NCI-H460 (cell line): ENCODE data around the gene SMC5. TPM values are rescaled to one million over a fixed set of nuclear protein-coding genes. Genes with fewer than 3 reads are reported as not detected.
A peak's percentile ranks its signal among the peaks of the same experiment; 100 is the strongest.
"Not testable (repeated sequence)": the region's sequence is repeated elsewhere in the genome, so short reads cannot be mapped to it uniquely, and the experiment has no call there.

ENCODE experiments used
- DNase-seq: peaks from one replicate; pipeline ENCODE4 v3.0.0-alpha.2; 2016; ENCODE audit warnings: low read depth; ENCODE audit errors: extremely low read depth
- total RNA-seq: library from RNA; depleted of rRNA; stranded (reverse); fragments of >200 nt; shearing (Covaris generic); gene quantifications from 2 replicates; pipeline ENCODE4 v1.2.3, GENCODE V29; 2014

SMC5 gene
- total RNA-seq, 1 experiment from 2014 or later: 33.8 TPM

DNA sequence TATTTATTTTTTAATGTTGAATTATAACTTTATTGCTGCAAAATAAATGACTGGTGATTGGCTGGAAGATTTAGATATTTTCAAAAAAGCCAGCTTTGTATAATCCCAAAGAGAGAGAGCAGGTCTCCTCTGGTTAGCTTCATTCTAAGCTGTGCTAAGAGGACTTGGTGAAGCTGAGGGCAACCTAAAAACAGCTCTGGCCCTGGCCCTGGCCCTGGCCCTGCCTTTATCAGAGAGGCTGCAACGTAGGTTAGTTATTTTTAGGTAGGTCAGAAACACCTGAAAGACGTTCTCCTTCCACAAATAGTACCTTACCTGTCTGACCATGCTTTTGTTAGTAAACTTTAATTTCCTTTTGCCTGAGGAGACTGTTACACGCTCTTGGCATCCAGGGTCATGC lies 97.0 kb downstream of the SMC5 start:
- DNase-seq: no peak

DNA sequence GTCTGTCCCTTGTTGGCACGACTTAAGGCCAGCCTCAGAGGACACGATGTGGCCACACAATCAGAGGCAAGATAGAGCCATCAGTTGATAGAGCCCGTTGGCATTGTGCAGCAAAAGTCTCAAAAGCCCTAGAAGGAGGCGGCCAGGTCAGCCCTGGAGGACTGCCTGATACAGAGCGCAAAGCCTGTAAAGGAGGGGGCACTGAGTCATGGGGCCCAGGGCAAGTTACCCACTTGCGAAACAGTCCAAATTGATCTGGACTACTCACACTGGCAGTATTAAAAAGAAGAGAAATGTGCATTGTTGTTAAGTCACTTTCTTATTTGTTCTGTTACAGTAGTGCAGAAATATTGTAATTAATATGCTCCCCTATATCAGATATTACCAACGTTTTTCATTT lies 104.2 kb downstream of the SMC5 start:
- no peak for DNase-seq

DNA sequence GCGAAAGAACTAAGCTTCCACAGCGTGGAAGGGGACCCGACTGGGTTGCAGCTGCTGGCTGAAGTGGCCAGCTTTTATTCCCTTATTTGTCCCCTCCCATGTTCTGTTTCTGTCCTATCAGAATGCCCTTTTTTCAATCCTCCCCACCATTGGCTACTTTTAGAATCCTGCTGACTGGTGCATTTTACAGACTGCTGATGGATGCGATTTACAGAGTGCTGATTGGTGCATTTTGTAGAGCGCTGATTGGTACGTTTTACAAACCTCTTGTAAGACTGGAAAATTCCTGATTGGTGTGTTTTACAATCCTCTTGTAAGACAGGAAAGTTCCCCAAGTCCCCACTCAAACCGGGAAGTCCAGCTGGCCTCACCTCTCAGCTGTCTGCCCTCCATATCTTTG lies 105.0 kb downstream of the SMC5 start:
- no peak for DNase-seq

DNA sequence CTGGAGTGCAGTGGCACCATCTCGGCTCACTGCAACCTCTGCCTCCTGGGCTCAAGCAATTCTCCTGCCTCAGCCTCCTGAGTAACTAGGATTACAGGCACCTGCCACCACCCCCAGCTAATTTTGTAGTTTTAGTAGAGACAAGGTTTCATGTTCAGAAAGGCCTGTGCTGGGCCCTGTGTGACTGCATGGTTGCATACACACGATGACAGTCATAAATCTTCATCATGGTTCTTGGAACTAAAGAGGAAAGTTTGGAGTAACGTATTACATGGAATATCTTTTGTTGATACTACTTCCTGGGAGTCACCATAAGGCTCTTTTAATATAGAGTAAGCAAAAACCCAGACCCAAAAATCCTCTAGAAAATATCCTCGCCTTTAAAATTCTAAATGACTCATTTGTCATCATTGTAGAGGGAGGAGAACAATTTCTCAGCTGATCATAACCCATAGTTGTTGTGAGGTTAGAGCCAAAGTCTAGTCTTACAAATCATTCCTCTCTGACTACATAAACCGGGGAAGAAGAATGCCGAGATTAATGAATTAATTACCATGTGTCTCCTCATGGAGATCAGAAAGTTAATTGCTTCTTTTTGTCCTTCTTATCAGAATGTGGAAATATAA lies 108.6 kb downstream of the SMC5 start:
- DNase-seq: no peak

DNA sequence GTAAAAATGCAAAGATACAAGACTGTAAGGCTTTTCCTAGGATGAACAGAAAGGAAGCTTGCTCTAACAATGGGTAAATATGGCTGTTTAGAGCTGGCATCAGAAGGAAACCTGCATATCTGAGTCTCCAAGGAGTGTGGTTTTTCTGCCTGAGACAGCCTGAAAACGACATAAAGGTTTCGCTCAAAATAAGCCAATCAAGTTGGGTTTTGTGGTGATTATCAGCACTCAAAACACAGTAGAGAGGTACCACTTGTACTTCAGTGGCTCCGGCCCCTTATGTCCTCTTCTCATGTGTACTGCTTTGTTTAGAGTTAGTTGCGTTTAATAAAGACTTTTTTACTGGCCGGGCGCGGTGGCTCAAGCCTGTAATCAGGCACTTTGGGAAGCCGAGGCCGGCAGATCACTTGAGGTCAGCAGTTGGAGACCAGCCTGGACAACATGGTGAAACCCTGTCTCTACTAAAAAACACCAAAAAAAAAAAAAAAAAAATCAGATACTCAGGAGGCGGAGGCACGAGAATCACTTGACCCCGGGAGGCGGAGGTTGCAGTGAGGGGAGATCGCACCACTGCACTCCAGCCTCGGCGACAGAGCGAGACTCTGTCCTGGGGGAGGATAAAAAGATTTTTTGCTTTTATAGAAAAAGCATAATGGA lies 116.3 kb downstream of the SMC5 start:
- DNase-seq: no peak

DNA sequence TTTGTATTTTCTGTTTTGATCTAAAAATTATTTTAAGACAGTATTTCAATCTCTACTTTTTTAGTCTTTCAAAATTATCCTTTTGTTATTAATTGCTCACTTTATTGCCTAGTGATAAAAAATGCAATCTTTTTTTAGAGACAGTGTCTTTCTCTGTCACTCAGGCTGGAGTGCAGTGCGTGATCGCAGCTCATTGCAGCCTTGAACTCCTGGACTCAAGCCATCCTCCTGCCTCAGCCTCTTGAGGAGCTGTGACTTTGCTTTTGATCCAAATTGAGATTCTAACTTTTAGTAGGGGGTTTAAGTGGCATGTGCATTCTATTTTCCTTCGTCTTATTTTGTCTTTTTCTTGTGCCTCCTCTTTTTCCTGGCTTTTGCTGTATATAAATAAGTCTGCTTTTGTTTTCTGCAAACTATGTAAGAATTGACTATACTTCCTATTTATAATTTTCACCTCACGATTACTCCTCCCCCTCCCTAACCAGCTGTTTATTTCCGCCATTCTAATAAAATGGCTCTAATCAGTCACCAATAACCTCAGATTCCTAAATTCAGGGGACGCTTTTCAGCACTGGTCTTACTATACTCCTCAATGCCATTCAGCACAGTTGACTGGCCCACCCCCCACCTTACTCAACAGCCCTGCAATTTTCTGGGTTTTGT lies 123.4 kb downstream of the SMC5 start:
- DNase-seq: no peak

DNA sequence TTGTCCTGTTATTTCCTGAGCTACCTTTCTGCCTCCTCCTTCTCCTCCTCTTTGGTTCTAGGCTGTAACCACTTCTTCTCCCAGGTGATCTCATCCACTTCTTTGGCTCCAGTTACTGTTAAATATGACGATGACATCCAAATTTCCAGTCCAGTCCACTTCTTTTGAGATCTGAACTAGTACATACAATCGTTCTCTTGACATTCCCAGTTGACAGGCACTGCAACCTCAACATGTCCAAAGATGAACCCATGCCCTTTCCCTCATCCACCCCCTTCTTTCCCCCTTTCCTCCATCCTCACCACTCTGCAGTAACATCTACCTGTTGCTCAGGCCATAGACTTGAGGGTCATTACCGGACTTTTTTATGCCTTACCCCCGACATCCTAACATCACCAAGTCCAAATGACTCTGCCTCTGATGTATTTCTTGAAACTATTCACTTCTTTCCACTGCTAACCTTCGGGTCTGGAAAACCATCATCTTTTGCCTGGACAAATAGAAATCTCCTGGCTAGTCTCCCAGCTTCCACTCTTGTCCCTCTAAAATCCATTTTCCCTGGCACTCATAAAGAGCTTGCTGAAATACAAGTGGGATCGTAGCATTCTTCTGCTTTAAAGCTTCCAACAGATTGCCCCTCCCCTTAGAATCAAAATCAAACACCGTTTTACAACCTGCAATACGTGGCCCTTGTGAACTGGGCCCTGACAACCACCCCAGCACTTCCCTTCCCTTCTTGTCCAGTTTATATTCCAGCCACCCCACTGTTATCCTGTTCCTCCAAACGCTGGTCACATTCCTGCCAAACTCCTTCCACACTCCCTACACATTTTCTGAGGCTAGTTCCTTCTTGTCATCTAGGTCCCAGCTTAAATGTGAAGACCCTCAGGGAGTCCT lies 124.2 kb downstream of the SMC5 start:
- DNase-seq: no peak

DNA sequence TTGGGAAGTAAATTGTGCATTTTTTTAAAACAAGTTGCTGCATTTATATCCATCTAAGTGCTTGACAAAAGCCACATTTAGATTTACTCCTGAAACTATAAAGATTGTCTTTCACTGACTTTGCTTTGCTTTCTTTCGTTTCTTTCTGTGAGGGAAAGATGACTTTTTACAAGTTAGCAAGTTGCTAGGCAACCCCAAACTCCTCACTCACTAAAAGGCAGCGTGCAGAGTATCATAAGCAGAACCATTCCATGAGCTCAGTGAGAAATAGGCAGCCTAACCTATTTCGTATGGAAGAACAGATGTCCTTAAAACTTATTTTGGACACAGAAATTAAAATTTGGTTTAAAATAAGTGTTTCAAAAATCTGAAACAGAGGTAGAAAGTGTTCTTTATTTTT lies 126.6 kb downstream of the SMC5 start:
- no peak for DNase-seq

DNA sequence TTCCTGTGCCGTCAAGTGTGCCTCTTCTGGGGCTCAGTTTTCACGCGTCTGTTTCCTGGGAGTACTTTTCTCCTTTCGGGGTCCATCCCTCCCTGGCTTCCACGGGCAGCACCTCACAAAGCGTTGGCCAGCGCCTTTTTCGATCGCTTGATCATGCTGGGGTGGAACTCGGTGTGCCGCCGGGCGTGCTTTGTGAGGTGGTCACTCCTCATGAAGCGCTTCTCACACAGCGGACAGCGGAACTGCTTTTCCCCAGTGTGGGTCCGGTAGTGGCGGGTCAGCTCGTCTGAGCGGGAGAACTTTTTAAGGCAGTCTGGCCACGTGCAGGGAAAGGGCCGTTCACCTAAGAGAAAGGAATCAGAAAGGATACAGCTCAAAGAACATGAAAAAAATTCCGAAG lies 128.9 kb downstream of the SMC5 start:
- no peak for DNase-seq

DNA sequence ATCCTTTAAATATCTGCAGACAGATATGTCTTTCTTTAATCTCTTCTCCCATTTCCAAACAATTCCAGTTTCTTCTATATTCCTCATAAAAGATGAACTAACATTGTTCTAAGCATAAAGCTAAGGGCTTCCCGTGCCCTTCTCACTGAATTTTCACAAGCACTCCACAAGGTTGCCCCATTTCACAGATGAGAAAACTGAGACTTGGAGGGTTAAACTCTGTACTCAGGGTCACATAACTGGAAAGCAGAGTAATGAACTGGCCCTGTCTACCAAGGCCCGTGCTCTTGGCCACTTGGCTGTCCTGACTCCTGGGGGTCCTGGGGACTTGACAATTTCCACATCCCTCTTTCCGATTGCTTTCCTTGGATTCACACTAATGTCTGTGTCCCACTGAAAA lies 130.4 kb downstream of the SMC5 start:
- DNase-seq: no peak

DNA sequence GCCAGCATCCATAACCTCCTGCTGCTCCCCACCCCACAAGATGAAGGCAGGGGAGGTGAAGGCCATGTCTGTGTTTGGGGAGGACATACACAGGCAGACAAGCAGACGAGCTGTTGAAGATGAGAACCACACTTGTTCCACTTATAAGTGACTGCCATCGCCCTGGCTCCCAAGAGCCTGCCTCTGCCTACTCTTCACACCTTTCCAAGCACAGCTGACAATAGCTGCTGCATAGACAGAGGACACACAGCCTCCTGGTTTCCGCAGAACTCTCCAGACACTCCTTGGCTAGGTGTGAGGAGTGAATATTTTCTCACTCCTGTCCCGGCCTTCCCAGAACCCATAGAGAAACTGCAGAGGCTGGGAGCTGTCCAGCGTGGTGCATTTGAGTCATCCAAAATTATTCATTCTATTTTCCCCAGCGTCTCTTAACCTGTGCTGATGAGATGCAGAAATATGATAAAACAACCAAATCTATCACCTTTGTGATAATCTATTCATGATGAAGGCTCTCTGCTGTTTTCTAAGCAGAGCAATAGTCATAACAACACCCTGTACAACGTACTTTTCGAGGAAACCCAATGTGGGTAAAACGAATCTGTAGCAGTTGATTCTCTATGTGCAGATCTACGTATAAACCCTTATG lies 131.0 kb downstream of the SMC5 start:
- DNase-seq: no peak

DNA sequence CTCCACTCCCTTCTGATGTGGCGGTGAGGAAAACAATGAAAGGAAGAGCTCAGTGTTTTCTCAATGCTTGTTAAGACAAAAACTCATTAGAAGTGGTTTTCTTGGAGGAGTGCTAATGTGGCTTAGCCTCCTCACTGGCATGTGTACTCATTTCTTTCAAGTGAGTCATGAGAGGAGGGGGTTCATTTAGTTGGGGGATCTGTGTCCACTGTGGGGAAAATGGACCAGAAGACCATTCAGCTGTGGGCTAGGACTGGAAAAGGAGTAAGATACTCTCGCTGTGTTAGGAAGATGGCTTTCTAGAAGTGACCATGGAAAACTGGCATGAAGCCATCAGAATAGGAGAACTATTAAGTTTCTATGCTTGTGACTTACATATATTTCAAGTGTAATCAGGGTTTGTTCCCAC lies 132.2 kb downstream of the SMC5 start:
- no peak for DNase-seq

DNA sequence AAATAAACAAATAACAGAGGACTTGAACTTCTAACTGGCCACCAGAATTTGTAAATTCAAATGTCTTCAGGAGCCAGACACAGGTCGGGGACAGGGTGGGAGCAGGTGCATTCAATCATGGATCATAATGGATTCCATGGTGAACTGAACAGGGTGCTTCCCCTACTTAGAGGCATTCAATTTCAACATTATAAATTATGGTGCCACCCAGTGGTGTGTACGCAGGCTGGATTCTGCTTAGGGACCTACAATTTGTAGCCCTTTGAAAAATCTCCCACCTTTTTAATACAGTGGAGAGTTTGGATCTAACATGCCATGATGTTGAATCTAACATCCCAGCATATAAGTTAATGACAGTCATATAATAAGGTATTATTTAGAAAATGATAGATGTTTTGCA lies 133.4 kb downstream of the SMC5 start:
- peak; percentile 7 for DNase-seq

DNA sequence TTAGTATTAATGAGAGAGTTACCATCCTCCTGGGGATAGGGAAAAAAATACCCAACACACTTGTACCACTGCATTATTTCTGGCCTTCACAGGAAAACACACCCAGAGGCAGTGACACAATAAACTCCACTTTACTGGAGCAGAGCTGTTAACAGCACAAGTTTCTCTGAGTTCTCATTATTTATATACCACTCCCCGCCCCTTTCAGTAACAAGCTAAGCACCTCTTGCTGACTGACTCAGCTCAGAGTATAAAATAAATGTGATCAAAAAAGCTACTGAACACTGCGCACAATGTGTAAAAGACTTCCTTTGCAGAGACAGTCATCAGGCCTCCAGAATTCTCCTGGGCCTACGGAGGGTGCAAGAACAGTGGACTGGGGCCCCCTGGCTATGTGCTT lies 134.1 kb downstream of the SMC5 start:
- DNase-seq: no peak

DNA sequence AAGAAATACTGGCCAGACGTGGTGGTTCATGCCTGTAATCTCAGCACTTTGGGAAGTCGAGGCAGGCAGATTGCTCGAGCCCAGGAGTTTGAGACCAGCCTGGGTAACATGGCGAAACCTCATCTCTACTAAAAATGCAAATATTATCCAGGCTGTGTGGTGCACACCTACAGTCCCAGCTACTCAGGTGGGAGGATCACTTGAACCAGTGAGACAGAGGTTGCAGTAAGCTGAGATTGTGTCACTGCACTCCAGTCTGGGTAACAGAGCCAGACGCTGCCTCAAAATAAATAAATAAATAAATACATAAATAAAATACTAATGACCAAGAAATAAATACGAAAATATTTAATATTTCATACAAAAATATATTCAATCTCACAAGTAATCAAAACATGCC lies 136.9 kb downstream of the SMC5 start:
- DNase-seq: no peak

DNA sequence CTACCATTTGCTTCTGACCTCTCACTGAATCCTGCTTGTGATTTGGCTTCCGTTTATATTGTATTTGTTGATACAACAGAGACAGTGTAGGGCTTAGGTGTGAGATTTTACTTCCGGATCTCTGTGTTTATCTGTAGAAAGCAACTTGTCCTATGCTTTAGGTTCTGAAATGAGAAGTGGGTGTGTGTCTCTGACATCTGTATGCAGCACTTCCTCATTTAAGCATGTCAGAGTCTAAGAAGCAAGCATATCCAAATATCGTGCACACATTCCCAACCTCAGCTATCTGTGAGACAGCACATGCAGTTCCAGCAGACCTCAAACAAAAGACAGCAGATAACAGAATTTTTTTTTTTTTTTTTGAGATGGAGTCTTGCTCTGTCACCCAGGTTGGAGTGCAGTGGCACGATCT lies 139.4 kb downstream of the SMC5 start:
- no peak for DNase-seq

DNA sequence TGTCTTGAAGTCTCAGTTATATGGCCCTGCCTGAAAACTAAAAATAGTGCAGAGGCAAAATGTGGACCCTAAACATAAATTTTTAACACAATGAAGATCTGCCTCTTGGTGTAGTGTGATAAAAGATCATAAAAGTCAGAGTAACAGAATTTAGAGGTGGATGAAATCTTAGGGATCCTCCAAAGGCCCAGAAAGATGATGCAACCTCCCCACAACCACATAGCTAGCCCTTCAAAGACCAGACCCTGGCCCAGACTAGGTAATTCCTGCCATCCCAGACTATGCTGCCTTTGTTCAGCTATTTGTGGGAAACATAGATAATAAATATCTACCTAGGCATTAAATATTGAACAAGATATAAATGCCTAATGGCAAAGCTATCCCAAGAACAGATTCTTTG lies 140.4 kb downstream of the SMC5 start:
- DNase-seq: no peak

DNA sequence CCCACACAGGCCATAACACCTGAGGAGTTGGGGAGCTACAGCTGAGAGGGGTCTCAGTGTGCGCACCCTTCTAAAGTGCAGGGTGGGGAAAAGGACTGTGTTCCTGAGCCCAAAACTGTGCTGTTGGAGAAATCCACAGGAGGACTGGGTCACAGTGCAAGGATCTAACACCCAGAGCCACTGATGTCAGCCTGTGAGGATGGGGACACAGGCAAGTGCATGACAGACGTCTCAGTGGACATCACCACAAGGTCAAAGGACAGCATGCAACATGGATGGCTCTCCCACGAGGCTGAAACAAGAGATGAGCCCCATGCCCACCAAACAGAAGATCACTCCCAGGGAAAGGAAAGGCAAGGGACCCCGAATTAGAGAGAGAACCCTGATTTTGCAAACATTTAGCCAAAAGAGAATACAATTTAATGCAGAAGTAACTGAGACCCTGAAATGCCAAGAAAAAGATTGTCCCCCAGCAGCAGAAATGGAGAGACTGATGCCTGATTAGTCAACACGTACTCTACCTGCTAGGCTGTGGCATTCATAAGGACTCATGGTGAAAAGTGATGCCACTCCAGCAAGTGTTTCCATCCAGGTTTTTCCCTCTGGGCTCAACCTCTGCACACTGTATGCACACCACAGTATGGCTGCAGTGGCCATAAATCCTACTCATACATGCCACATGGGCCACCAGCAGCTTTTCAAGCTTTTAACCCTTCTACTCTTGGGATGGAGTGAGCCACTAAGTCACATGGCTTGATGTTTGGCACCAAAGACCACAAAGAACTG lies 141.5 kb downstream of the SMC5 start:
- DNase-seq: no peak

DNA sequence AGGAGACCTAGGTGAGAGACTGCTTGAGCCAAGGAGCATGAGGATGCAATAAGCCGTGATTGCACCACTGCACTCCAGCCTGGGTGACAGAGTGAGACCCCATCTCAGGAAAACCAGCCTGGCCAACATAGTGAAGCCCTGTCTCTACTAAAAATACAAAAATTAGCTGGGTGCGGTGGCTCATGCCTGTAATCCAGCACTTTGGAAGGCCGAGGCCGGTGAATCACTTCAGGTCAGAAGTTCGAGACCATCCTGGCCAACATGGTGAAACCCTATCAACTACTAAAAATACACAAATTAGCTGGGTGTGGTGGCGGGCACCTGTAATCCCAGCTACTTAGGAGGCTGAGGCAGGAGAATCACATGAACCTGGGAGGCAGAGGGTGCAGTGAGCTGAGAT lies 142.5 kb downstream of the SMC5 start:
- not testable (repeated sequence) for DNase-seq

DNA sequence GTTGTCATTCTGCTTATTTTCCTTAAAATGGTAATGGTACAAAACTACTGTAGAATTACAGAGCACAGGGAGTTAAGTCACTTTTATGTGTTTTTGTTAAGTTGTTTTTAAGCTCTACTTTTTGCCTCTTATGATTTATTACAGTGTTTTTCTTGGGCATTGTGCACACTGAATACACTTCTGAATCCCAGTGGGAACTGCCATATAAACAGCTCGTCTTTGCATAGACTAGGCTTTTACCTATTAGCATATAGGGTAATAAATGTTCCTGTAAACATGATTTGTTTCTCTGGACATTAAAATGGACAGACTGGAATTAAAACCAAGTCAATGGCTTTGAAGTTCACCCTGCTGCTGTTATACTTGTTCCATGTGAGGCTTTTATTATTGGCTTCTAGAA lies 143.4 kb downstream of the SMC5 start:
- no peak for DNase-seq
